OCI-M2 (cell line): Measurements from ENCODE around the gene DDX54.
"Not testable (repeated sequence)": the region's sequence is repeated elsewhere in the genome, so short reads cannot be mapped to it uniquely, and the experiment has no call there.

ENCODE experiments used
- DNase-seq: peaks from one replicate; lab custom pipeline; 2025; ENCODE audit not compliant: unreplicated experiment; lab: John Stamatoyannopoulos, UW

DDX54 gene

DNA sequence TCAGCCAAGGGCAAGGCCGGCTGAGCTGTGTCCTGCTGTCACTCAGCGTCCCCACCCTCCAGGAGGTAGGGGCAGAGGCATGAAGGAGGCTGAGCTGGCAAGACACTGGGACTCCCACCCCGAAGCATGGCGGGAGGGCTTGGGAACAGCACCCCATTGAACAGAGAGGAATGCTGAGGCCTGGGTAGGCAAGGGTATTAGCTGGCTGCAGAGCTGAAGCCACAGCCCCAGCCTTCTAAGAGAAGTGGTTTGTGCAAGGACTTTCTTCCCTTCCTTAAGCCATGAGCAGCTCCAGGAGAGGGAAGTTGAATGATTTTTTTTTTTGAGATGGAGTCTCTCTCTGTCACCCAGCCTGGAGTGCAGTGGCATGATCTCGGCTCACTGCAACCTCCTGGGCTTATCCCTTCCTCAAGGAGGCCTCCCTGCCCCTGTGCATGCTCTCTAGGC, 42.4 kb downstream of the DDX54 start:
- DNase-seq, result no peak

DNA sequence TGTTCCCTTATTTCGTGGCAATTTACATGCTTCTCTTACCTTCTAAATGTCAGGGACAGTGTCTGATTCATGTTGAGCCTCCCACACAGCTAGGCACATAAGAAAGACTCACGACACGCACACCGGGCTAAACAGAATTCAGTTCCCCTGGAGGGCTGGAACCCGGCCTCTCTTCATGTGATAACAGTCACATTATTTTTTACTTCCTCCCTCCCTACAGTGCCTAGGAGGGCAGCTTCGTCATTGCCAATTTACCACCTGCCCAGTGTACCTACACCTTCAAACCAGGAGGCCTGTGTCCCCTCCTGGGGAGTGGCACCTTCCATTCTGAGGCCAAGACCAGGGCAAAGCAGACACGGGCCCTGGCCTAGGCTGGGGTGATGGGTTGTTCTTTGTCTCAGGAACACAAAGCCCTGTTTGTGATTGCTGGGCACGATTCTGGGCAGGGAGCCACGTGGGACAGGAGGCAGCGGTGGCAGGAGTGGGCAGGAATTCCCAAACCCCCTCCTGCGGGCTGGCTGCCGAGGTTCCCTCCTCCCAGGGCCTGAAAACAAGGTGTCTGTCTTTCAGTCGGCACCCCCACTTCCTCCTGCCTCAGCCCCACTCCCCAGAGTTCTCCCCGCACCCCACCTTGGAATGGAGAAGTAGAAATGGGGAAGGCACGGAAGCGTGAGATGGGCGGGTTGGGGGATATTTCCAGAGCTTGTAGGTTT, 42.9 kb downstream of the DDX54 start:
- DNase-seq, result no peak

DNA sequence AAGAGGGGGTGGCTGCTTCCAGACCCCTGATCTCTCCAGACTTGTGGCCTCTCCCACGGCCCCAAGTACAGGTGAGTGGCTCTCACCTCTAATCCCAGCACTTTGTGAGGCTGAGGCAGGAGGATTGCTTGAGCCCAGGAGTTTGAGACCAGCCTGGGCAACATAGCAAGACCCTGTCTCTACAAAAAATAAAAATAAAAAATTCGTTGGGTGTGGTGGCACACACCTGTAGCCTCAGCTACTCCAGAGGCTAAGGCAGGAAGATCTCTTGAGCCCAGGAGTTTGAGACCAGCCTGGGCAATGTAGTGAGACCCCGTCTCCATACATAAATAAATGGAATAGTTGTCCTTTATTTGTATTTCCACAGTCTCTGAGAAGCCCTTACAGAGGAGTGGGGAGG, 43.6 kb downstream of the DDX54 start:
- not testable (repeated sequence) for DNase-seq

DNA sequence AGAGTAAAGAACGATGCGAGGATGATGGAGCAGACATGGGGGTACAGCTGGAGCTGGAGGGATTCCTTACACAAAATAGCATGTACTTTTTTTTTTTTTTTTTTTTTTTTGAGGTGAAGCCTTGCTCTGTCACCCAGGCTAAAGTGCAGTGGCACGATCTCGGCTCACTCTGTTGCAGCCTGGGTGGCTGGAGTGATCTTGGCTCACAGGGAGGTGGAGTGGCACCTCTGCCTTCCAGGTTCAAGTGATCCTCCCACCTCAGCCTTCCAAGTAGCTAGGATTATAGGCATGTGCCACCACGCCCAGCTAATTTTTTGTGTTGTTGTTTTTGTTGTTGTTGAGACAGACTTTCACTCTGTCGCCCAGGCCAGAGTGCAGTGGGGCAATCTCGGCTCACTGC, 44.6 kb downstream of the DDX54 start:
- DNase-seq, result no peak

DNA sequence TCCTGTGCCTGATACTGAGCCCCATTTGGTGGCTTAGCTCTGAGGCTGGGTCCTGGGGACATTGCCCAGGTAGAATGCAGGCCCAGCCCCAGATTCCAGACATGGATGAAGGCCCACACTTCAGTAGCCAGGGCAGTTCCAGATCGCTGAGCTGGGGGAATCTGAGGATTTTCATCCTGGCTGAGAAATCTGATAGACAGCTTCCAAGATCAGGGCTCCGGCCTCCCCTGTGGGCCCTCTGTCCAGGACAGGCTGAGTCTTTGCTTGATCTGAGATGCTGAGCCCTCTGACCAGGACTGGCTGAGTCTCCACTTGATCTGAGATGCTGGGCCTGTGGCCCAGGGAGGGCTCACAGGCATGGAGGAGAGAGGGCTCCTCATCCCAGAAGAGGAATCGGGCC, 46.5 kb downstream of the DDX54 start:
- DNase-seq, result no peak

DNA sequence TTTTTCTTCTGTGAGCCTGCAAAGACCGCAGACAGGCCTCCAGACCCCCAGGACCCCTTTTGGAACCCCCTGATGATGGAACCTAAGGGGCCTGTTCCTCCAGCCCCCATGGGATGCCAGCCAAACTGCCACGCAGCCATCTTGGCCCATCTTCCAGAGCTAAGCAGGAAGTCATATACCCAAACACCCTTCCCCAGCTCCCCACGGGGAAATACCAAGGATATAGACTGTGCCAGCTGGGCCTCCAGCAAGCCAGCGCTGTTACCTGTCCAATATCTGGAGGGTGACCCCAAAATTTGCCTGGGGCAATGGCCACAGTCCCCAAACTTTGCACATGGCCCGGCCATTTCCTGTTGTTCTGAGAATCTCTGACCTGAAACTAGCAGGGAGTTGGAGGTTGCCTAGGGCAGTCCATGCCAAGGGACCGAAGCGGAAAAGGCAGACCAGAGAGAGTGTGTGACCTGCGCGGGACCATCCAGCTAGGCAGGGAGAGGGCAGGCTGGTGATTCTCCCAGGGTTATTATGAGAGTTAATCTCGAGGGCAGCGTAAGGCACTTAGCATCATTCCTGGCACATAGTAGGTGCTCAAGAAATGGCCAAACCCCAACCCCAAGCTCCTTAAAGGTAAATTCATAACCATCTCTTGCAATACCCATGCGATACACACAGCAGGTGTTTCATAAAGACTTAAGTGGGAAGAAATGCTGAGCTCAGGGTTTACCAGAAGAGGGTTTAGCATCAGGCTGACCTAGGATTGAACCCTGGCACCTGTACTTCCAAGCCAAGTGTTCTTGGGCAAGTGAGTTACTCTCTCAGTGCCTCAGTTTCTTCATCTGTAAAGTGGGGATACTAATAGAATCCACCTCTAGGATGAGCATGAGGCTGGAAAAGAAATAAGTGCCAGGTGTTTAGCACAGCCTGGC, 47.2 kb downstream of the DDX54 start:
- DNase-seq, result no peak

DNA sequence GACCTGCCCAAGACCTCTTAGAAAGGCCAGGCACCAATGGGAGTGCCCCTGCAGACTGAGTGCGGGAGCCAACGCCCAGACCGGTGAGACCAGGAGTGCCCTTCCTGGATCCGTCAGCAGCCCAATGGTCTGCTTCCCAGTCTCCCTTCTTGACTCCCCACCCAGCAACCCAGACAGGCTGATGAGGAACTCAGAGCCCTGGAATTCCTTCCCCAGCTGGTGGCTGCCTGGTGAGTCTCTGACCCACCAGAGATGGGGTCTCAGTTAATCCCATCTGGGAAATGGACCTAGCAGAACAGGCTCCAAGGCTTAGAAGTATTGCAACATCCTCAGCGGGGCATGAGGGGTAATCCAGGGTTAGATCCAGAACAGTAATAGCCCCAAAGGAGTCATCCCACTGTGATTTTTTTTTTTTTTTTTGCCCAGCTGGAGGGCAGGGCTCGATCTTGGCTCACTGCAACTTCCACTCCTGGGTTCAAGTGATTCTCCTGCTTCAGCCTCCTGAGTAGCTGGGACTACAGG, 48.2 kb downstream of the DDX54 start:
- DNase-seq, result no peak

DNA sequence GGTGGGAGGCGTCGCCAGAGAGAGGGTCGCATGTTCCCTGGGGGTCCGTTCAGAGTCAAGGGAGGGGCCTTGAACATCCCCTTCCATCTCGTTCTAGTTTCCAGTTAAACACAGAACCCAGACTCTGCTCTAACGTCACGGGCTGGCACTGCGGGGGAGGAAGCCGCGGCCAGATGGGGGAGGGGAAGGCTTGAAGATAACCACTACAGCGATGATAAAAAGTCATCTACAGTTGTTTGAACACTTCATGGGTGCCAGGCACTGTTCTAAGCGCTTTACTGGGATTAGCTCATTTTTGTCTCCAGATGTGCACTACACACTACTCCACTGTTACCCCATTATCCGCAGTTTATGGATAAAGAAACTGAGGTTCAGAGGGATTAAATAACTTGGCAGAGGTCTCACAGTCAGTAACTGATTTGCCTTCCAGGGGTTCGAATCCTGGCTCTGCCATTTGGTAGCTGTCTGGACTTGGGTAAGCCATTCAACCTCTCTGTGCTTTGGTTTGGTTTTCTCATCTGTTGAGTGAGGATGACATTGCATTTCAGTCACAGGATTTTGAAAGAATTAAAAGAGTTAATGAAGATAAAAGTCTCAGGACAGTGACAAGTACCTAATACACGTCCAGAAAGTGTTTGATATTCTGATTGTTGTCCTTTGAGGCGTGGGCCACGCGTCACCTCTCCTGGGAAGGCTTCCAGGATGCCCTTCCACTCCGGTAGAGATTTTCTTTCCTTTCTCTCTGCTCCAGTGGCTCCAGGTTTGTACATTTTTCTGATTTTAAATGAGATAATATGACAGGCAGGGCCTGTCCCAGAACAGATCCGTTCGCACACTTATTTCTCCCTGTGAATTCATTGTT, 48.9 kb downstream of the DDX54 start:
- DNase-seq, result no peak

DNA sequence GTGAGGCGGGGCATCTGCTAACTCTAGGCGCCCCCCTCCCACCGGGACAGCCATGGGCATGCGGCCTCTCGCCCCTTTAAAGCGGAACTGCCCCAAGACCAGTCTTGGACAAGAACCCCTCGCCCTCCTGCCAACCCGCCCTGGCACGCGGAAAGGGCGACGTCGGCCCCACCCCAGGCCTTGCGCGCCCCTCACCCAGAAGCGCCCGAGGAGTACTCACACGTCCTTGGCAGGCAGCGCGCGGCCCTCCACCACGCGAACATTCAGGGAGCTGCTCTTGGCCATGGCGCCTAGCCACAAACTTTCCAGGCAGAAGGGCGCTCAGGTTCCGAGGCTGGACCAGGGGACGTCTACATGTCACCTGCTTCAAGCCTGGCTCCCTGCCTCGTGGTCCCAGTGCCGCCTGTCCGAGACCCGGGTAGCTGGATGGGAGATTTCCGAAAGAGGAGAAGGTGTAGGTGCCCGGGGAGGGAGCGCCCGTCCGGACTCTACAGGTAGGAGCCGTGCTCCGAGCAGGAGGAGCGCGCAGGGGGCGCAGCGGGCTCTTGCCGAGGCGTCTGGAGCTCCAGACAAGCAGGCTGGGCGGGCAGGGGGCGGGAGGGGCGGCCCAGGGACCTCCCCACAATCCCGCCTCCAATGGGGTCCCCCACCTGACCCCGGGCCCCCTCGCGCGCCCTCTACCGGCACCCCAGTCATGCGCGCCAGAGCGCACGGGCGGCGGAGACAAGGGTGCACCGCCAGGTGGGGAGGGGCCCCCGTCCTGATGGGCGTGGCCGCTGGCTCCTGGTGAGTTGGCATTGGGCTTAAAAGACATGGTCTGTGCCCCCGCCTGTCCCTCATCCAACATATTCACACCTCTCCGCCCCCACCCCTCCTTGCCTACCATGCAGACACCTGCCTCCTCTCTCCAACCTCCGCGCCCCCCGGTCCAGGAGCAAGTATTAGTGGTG, 49.8 kb downstream of the DDX54 start, which contains the start of gene RASAL1:
RASAL1 (minus strand) TSS at position 584 of the 950 bp plus-strand sequence; CDS start at position 285, 299 bp downstream.
- no peak for DNase-seq

DNA sequence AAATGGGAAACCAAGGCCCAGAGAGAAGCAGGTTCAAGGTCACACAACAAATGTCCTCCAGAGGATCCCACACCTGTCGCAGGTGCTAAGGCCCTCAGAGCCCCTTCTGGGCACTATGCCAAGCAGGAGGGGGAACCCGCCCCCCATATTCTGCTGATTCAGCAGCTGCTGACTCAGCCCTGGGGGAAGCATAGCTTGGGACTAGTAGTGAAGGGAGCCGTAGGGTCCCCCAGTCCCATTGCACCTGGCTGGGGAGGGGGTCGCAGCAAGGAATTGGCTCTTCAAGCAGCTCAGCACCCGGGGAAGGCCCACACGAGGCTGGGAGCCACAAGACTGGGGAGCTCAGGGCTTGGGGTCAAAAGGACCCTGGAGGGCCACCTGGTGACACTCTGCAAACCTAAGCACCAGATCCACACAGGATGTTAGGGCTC, 50.7 kb downstream of the DDX54 start:
- DNase-seq, result no peak

DNA sequence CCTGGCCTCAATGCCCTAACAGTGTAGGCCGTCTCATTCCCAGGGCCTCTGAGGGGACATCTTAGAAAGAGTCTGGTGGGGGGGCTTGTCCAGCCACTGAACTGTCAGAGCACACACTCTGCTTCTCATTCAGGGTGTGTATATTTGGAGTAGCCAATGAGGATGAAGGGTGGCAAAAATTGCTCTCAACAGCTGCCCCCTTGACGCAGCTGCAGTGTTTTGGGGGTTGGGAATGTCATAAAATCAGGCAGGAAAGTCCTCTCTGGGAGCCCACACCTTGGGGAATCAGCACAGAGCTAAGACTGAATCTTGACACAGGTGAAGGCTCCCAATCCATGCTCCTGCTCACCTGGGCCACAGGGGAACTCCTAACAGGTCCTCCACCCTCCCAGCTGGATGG, 51.2 kb downstream of the DDX54 start:
- no peak for DNase-seq

DNA sequence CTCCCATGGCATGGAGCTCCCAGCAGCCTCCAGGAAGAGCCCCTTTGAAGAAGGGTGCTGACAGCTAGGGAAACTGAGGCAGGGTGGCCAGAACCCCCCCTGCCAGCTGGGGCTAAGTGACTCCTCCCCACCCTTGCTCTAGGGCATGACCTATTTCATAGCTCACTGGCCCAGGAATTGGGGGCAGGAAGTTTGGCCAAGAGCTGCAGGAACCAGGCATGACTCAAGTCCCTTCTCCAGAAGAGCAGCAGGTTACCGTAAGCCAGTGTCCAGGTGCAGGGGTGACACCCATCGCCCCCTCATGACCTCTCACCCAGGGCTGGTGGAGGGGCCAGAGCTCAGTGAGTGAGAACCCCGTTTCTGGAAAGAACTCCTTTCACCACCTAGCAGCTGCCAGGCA, 51.6 kb downstream of the DDX54 start:
- DNase-seq, result no peak

DNA sequence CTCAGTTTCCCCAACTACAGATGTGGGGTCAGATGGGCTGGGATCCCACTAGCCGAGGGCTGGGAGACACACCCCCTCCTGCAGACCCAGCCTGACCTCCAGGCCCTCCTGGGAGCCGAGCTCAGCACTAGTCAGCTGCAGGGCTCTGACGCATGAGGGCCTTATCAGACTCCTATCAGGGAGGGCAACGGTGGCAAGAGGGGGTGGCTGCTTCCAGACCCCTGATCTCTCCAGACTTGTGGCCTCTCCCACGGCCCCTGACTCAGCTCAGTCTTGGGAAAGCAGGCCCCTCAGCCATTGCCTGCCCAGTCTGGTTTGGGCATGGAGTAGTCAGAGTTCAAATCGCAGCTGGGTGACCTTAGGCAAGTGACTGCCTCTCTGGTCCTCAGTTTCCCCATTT, 52.2 kb downstream of the DDX54 start:
- DNase-seq, result no peak

DNA sequence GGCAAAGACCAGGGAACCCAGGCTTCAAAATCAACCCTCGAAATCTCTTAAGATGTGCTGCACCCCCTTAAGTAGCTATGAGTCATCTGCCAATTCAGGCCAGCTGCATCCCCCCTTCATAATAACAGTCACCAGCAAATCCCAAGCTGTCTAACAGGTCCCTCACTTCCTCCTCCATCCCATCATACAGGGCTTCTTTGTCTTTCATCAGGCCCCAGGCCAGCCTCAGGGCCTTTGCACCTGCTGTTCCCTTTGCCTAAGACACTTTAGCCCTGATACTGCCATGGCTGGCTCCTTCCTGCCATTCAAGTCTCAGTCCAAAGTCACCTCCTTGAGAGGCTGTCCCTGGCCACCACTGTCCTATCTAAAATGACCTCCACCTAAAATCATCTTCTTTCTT, 53.7 kb downstream of the DDX54 start:
- DNase-seq, result no peak

DNA sequence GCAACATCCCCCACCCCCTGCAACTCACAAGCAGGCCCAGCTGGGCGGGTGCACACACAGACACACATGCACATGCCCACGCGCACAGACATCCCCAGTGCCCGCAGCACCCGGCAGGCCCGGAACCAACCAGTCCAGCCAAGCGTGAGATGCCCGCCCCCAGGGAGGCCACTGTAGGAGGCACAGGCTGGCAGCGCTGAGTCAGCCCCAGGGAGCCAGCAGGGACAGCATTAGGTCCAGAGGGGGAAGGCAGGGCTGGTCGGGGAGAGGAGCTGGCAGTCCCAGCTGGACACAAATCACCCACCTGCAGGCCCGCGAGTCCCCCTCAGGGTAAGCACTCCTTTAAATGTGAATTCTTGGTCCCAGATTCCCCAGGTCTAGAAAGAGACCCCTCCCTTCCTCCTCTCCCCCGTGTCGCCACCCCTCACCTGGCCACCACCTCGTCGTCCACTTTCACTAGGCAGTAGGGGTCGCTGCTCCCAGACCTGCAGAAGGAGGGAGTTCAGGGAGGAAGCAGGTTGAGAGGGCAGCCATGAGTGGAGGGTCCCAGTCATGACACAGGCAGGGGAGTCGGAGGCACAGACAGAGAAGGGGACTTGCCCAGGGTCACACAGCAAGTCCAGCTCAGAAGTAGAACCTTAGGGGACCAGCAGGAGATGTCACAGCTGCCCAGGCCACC, 54.7 kb downstream of the DDX54 start:
- DNase-seq, result no peak

DNA sequence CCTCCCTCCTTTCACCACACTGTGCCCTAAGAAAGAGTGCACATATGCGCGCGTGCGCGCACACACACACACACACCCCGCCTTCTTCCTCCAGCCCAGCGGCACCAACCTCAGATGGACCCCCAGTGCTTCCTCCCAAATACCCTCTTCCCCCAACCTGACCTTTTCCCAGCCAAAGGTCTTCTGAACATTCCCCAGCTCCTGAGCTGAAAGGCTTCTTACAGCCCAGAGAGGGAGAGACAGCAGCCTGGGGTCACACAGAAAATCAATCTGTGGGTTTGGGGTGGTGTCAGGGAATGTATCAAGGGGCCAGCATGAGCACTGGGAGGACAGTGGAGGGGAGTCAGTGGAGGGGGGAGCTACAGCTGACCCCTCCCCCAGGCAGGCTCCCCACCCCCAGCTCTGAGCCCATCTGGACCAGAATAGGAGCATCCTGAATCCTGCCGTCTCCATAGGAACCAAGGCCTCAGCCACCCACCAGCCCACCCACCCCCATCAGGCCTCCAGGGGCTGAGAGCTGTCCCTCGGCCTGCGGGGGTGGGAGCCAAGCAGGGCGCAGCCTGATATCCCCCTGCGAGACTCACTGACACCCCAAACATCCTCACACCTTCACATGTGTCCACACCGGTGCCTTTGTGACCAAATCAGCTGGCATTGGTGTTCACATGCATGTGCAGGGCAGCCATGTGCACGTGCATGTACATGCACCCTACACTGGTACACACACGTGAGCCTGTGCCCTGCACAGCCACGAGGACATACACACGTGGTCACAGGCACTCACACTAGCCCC, 55.4 kb downstream of the DDX54 start:
- DNase-seq, result no peak

DNA sequence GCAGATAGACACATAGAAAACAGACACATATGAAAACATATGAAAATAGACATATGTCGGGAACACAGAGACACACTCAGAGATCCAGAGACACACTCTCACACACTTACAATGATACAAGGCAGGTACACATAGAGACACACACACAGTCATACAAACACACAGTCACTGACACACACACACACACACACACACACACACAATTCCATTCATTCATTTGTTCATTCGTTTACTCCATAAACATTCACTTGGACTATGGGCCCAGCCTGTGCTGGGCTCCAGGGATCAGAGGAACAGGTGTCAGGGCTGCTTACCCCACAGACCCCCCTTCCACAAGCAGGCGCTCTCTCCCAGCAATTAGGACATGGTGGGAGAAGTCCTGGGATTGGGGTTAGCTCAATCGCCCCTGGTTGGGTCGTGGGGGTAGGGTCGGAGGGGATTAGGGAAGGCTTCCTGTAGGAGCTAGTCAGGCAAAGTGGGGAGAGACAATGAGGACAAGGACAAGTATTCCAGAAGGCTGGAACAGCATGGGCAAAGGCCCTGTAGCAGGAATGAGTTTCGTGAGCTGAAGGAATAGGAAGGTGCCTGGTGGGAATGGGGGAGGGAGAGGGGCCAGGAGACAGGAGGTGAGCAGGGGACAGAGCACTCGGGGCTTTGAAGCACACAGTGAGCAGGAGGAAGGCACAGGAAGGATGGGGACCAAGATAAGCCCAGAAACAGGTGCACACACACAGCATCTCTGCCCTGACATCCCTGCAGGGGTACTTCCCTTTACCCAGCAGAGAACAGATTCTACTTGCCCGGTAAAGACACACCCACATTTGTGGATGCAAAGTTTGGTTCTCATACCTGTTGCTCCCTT, 56.2 kb downstream of the DDX54 start:
- no peak for DNase-seq

DNA sequence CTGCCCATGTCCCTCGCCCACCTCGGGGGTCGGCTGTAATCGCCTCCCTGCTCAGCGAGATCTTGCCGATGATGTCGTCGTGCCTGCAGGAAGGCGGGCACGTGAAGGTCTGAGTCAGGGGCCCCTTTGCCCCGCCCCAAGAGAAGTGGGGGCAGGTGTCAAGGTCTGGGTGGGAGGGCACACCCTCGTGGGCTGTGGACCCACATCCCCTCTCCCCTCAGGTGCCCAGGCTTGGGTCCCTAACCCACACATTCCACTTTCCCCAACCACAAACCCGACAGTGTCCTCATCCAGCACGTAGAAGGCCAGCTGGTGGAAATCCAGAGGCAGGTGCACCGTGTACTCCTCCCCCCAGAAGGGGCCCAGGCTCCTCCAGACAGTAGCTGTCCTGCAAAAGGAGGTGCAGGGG, 57.5 kb downstream of the DDX54 start:
- no peak for DNase-seq
